ENCODE measurements around the gene WSB2.

WSB2 gene

GRCh38 chr12:118061873-118062843 lies 1.2 kb upstream of the WSB2 start:
- no peak for DNase-seq

GRCh38 chr12:118060301-118061010 lies 523 bp downstream of the WSB2 start:
- peak; percentile 19 to 30 for DNase-seq

- DNase-seq = no peak
Observed at GRCh38 chr12:118059341-118060191, 1.4 kb downstream of the WSB2 start.

- DNase-seq = no peak
Observed at GRCh38 chr12:118058881-118059280, 2.1 kb downstream of the WSB2 start.

- DNase-seq = no peak
Observed at GRCh38 chr12:118058227-118058626, 2.8 kb downstream of the WSB2 start.

- DNase-seq = no peak
Observed at GRCh38 chr12:118055865-118056773, 4.9 kb downstream of the WSB2 start.

- peak; percentile 49 to 68 for DNase-seq
Observed at GRCh38 chr12:118055144-118055557, 5.8 kb downstream of the WSB2 start.

- no peak for DNase-seq
Observed at GRCh38 chr12:118053071-118053985, 7.7 kb downstream of the WSB2 start.

- DNase-seq = no peak
Observed at GRCh38 chr12:118052324-118053070, 8.5 kb downstream of the WSB2 start.

GRCh38 chr12:118050972-118051910 lies 9.7 kb downstream of the WSB2 start:
- DNase-seq = no peak

- DNase-seq = no peak
Observed at GRCh38 chr12:118046430-118046829, 14.5 kb downstream of the WSB2 start.

- no peak for DNase-seq
Observed at GRCh38 chr12:118044577-118044976, 16.4 kb downstream of the WSB2 start.

- DNase-seq = no peak
Observed at GRCh38 chr12:118044075-118044474, 16.9 kb downstream of the WSB2 start.

GRCh38 chr12:118042091-118042490 lies 18.9 kb downstream of the WSB2 start:
- DNase-seq = no peak

GRCh38 chr12:118038137-118038536 lies 22.8 kb downstream of the WSB2 start:
- no peak for DNase-seq

- DNase-seq = no peak
Observed at GRCh38 chr12:118036672-118037411, 24.1 kb downstream of the WSB2 start.

- DNase-seq = no peak
Observed at GRCh38 chr12:118035190-118036041, 25.6 kb downstream of the WSB2 start.
